CD1c-positive myeloid dendritic cell (primary cell): ENCODE measurements around the gene SPRY1.

Source experiments
- DNase-seq: peaks from one replicate; pipeline ENCODE4 v3.0.0-alpha.2; 2016; ENCODE audit errors: extremely low spot score

SPRY1 gene

GRCh38 chr4:123411514-123411913 lies 14.9 kb downstream of the SPRY1 start:
- DNase-seq: no peak

- DNase-seq: no peak
Observed at GRCh38 chr4:123412091-123412505, 15.5 kb downstream of the SPRY1 start.

GRCh38 chr4:123412700-123413512 lies 16.3 kb downstream of the SPRY1 start:
- no peak for DNase-seq

- DNase-seq: no peak
Observed at GRCh38 chr4:123415576-123415975, 19.0 kb downstream of the SPRY1 start.

GRCh38 chr4:123415977-123416376 lies 19.4 kb downstream of the SPRY1 start:
- peak; percentile 53 for DNase-seq

- DNase-seq: no peak
Observed at GRCh38 chr4:123417813-123418212, 21.2 kb downstream of the SPRY1 start.

GRCh38 chr4:123418351-123418931 lies 21.8 kb downstream of the SPRY1 start:
- DNase-seq: no peak

DNA sequence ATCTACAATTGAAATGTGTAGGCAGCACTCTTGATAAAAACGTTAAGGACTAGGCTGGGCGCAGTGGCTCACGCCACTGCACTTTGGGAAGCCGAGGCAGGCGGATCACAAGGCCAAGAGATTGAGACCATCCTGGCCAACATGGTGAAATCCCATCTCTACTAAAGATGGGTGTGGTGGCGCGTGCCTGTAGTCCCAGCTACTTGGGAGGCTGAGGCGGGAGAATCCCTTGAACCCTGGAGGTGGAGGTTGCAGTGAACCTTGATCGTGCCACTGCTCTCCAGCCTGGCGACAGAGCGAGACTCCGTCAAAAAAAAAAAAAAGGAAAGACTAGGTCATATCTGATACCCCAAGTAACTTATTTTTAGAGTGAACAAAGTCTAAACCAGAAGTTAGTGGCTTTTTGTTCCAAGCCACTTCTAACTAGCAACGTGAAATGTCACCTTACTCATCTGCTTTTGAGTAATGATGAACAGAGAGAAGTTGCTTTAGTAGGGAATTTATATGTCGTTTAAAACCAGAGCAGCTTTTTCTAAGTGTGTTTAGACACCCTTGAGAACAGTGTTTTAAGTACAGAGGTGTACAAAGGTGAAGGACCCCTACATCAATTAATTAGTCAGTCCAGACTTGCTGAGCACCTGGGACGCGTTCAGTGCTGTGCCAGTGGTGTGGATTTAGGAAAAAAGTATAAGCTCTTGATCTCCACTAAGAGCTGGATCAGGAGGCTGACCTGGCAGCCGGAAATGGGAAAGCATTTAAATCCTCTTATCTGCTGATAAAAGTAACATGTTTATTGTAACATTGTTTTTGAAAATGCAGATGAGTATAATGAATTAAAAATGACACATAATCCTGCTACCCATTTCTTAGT lies 23.5 kb downstream of the SPRY1 start:
- DNase-seq: no peak

- DNase-seq: no peak
Observed at GRCh38 chr4:123421227-123421936, 24.8 kb downstream of the SPRY1 start.

GRCh38 chr4:123421937-123422781 lies 25.6 kb downstream of the SPRY1 start:
- DNase-seq: no peak

GRCh38 chr4:123423819-123424218 lies 27.2 kb downstream of the SPRY1 start:
- DNase-seq: no peak

DNA sequence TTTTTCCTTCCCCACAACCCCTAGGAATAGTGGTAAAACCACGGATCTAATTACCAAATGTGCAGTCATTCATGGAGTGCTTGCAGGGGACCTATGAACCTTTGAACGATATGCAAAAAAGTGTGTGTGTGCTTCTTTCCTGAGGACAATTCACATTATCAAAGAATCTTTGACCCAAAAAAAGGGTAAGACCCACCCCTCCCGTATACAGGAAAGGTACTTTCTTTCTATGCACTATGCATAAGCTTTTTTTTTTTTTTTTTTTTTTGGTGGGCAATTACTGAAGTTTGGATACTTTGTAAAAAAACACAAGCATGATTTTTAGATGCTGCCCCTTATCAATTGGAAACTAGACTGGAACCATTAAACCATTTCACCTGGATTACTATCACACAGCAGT lies 31.4 kb downstream of the SPRY1 start:
- DNase-seq: no peak

GRCh38 chr4:123430031-123430430 lies 33.4 kb downstream of the SPRY1 start:
- DNase-seq: no peak

DNA sequence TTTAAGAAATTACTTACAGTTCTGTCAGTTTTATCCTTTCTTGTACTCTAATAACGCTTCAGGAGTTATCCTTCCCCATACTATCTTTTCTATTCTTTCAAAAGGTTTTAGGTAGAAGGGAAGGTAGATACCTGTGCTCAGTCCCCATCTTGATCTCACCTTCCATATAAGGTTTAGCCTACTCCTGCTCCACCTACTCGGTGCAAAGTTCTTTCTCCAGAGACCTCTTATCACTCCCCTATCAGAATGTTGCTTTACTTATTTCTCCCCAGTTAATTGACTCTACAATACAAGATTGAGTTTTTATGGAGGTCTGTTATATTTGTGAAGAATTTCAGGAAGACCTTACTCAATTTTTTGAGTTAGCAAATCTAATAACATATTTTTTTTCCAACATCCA lies 33.9 kb downstream of the SPRY1 start:
- DNase-seq: no peak

GRCh38 chr4:123433573-123433972 lies 37.0 kb downstream of the SPRY1 start:
- no peak for DNase-seq

DNA sequence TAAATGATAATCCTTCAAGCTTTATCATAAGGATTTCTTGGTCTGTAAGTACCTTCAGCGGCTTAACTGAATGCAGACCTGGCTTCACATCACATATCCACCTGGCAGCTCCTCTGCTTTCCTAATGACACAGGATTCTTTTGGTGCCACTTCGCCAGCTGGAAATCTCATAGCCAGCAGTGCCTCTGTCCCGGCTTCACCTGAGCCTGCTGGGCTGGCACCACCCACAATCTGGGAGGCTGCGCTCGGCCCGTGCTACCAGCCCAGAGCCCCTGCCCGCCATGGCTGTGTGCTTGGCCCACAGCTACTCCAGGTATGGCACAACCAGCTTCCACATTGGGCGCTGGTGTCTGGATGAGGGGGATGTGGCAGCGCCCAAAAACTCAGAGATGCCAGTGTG lies 37.4 kb downstream of the SPRY1 start:
- DNase-seq: no peak

DNA sequence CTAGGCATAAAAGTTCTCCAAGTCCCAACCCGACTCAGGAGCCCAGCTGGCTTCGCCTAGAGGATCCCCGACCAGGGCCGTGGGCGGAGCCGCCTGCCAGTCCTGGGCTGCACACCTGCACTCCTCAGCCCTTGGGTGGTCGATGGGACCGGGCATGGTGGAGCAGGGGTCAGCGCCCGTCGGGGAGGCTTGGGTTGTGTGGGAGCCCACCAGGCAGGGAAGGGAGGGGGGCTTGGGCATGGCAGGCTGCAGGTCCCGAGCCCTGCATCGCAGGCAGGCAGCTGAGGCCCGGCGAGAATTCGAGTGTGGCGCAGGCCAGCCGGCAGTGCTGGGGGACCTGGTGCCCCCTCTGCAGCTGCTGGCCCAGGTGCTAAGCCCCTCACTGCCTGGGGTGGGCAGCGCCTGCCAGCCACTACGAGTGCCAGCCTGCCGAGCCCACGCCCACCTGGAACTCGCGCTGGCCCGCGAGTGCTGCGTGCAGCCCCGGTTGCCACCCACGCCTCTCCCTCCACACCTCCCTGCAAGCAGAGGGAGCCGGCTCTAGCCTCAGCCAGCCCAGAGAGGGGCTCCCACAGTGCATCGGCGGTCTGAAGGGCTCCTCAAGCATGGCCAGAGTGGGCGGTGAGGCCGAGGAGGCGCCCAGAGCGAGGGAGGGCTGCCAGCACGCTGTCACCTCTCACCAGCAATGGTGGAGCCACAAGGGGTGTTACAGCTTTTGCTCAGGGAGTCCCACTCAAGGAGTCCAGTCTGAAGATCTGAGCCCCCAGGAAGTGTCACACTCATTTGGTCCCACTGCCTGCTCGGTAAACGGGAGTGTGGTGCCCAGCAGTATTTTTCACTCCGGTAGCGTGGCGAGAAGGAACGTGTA lies 38.9 kb downstream of the SPRY1 start:
- no peak for DNase-seq

GRCh38 chr4:123438031-123438430 lies 41.4 kb downstream of the SPRY1 start:
- no peak for DNase-seq

DNA sequence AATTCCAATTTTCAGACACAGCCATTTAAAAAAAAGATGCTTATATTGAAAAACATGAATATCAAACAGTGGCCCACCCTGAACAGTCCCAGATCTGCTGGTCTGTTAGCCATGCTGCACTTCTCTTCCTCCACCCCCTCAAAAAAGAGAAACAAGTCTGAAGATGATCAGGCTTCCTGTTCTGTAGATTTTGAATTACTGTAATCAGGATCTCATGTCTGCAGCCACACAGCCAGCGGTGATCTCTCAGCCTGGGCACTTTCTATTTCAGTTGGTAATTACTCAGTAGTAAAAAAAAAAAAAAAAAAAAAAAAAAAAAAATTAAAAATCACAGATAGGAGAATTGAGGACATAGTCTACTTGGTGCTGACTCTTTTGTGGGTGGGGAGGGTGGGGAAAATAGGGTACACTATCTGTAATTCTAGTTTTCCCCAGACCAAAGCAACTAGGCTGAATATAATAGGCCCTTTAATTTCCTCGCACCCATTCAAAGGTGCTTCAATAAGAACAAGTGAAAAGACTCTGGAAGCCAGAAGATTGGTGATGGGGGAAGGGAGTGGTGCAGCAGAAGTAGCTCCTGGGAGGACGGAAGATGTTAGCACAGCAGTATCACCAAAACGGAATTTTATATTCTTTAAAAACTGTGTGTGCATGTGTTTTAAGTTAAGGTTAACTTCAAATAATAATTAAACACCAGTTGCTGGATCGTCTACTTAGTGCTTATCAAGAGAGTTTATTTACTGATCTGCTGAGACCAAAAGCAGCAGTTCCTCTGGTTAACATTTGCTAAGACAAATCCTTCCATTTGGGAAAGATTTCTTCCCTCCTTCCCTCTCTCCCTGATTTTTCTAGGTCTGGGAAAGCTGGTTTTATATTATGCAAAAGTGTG lies 47.0 kb downstream of the SPRY1 start:
- peak; percentile 56 for DNase-seq
